HepG2 (cell line): ENCODE measurements around the gene UQCRHL. TPM values are rescaled to one million over a fixed set of nuclear protein-coding genes. Genes with fewer than 3 reads are reported as not detected.

ENCODE experiments used
- AFF4 ChIP-seq: sonication (generic); formaldehyde crosslinking; IDR thresholded peaks from 2 replicates; pipeline ENCODE4 v1.4.0; 2020; ENCODE audit warnings: missing genetic modification reagents
- ATM ChIP-seq: fragments of 450-650 bp; IDR thresholded peaks from 2 replicates; pipeline ENCODE4 v1.7.1; 2017; ENCODE audit warnings: mild to moderate bottlenecking, borderline replicate concordance
- DNMT1 ChIP-seq: sonication (generic); formaldehyde crosslinking; IDR thresholded peaks from 2 replicates; pipeline ENCODE4 v1.5.1; 2020; ENCODE audit warnings: mild to moderate bottlenecking, missing genetic modification reagents
- ETS1 ChIP-seq: sonication (generic); formaldehyde crosslinking; IDR thresholded peaks from 2 replicates; pipeline ENCODE4 v1.4.0; 2020; ENCODE audit warnings: missing genetic modification reagents
- MLX ChIP-seq: IDR thresholded peaks from 2 replicates; pipeline ENCODE4 v1.6.1; 2016
- NFATC3 ChIP-seq: sonication (generic); formaldehyde crosslinking; IDR thresholded peaks from 2 replicates; pipeline ENCODE4 v1.5.1; 2020; ENCODE audit warnings: mild to moderate bottlenecking, missing genetic modification reagents
- RCOR2 ChIP-seq: IDR thresholded peaks from 2 replicates; pipeline ENCODE4 v1.6.1; 2016; ENCODE audit warnings: missing biosample characterization, missing genetic modification reagents
- RFXAP ChIP-seq: sonication (generic); formaldehyde crosslinking; IDR thresholded peaks from 2 replicates; pipeline ENCODE4 v1.4.0; 2020; ENCODE audit warnings: missing genetic modification reagents, borderline replicate concordance
- SMAD3 ChIP-seq: sonication (generic); formaldehyde crosslinking; IDR thresholded peaks from 2 replicates; pipeline ENCODE4 v1.4.0; 2020; ENCODE audit warnings: missing genetic modification reagents
- ZNF317 ChIP-seq: sonication (generic); formaldehyde crosslinking; IDR thresholded peaks from 2 replicates; pipeline ENCODE4 v1.5.0; 2020; ENCODE audit warnings: mild to moderate bottlenecking, missing genetic modification reagents
- ZNF431 ChIP-seq: sonication (generic); formaldehyde crosslinking; IDR thresholded peaks from 2 replicates; pipeline ENCODE4 v1.9.0; 2022; ENCODE audit warnings: missing genetic modification reagents, low read depth, mild to moderate bottlenecking, borderline replicate concordance
- ZNF547 ChIP-seq: sonication (generic); formaldehyde crosslinking; IDR thresholded peaks from 2 replicates; pipeline ENCODE4 v1.5.1; 2020; ENCODE audit warnings: mild to moderate bottlenecking, missing genetic modification reagents
- ZNF597 ChIP-seq: sonication (generic); formaldehyde crosslinking; IDR thresholded peaks from 2 replicates; pipeline ENCODE4 v1.5.0; 2020; ENCODE audit warnings: missing genetic modification reagents
- ZNF619 ChIP-seq: sonication (generic); formaldehyde crosslinking; IDR thresholded peaks from 2 replicates; pipeline ENCODE4 v1.4.0; 2020; ENCODE audit warnings: mild to moderate bottlenecking, missing genetic modification reagents
- ZNF740 ChIP-seq: sonication (generic); formaldehyde crosslinking; IDR thresholded peaks from 2 replicates; pipeline ENCODE4 v1.4.0; 2020; ENCODE audit warnings: missing genetic modification reagents
- ZNF766 ChIP-seq: sonication (generic); formaldehyde crosslinking; IDR thresholded peaks from 2 replicates; pipeline ENCODE4 v1.5.0; 2020; ENCODE audit warnings: missing genetic modification reagents, borderline replicate concordance
- ZNF800 ChIP-seq: sonication (generic); formaldehyde crosslinking; IDR thresholded peaks from 2 replicates; pipeline ENCODE4 v1.4.0; 2020; ENCODE audit warnings: missing genetic modification reagents
- ZNF878 ChIP-seq: sonication (generic); formaldehyde crosslinking; IDR thresholded peaks from 2 replicates; pipeline ENCODE4 v1.8.1; 2023; ENCODE audit warnings: mild to moderate bottlenecking, missing genetic modification reagents, moderate library complexity
- polyA plus RNA-seq, 8 experiments: library from polyadenylated mRNA; depleted of rRNA in 3 of 8; stranded (reverse) in 7 of 8; unstranded in 1 of 8; fragments of >200 nt; fragmentation: Illumina TruSeq in 4 of 8; extraction: Trizol in 4 of 8; gene quantifications; 2 replicates each; pipeline versions ENCODE4 v1.2.1 to v1.2.3, GENCODE V29; 2011 to 2016; ENCODE audit warnings: low read depth in 4 of 8, missing spikeins in 1 of 8, mixed read lengths in 1 of 8; ENCODE audit not compliant: insufficient read depth in 1 of 8
- total RNA-seq, 5 experiments: library from RNA; depleted of rRNA; stranded (reverse); fragments of >200 nt; fragmentation: Illumina TruSeq; extraction: Trizol; gene quantifications; 2 replicates each; pipeline ENCODE4 v1.2.3, GENCODE V29; 2016; ENCODE audit warnings: low read depth in 1 of 5

UQCRHL gene
- total and polyA plus RNA-seq, 2 of the 13 experiments (the other 11 are each of a cell fraction or from before 2014, with no cell fraction given) = 1.8 to 2.3 TPM

GRCh38 chr1:15834406-15835204, 27.2 kb upstream of the UQCRHL start (continued):
- TF ChIP-seq NFATC3 (CRISPR knock-in tag) (no peak), ZNF740 (CRISPR knock-in tag) (peak; percentile 72), ZNF597 (CRISPR knock-in tag) (no peak), ZNF317 (CRISPR knock-in tag) (0 out of 2 replicates have a peak, but pooled peaks have one; percentile 10), MLX (CRISPR knock-in tag) (0 out of 2 replicates have a peak, but pooled peaks have one; percentile 16), RFXAP (CRISPR knock-in tag) (peak; percentile 88), DNMT1 (no peak), ZNF800 (CRISPR knock-in tag) (no peak; the same call in 1 of the 2 replicates), ETS1 (CRISPR knock-in tag) (no peak), ZNF619 (CRISPR knock-in tag) (peak; percentile 45; the same call in 1 of the 2 replicates), ZNF878 (CRISPR knock-in tag) (peak; percentile 91), ZNF431 (CRISPR knock-in tag) (peak; percentile 72; the same call in 1 of the 2 replicates), ZNF547 (peak; percentile 84; the same call in 1 of the 2 replicates), RCOR2 (no peak), SMAD3 (peak; percentile 76; the same call in 1 of the 2 replicates), ZNF766 (CRISPR knock-in tag) (peak; percentile 77; the same call in 1 of the 2 replicates), ATM (no peak), AFF4 (peak; percentile 59; the same call in 1 of the 2 replicates)
